ENCODE results near the gene AAR2.

AAR2 gene

DNA sequence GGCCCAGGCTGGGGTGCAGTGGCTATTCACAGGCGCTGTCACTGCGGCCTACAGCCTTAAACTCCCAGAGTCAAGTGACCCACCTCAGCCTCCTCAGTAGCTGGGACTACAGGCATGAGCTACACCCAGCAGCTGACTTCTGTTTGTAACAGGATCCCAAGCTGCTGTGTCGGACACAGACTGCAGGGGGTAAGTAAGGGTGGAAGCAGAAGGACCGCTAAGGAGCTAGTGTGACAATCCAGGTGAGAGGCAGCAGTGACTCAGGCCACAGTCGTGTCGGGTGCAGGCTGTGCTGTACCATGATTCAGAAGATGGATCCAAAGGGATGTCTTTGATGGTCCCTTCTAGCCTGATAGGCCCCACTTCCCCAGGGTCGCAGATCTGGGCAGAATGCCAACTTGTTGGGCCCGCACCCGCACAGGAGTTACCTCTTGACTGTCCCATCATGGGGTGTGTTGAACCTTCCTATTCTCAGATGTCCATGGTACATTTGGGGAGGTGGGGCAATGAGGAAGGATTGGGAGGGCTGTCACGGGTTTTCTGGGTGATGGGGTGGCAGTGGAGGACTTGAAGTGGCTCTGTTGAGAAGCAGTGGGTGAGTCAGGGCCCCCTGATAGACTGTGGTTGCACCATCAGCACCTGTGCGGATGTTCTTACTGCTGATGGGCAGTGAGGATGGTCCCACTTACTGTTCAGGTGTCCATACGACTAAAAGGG, 25.3 kb downstream of the AAR2 start:
- DNase-seq: no peak

DNA sequence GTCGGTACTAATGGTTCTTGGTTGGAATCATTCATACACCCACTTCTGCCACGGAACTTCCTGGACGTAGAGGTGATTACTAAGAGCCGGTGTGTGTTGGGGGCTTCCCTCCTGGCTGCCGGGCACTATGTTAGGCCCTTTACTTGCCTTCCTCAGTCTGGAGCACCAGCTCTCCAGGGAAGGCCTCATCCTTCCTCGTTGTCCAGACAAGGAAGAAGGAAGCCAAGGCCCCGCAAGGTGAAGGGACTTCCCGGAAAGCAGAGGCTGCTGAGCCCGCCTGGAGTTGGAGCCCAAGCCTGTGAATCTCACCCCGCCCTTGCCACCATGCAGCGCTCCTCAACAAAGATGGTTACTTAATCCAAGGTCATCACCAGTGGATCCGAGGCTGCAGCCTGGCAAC, 26.2 kb downstream of the AAR2 start:
- DNase-seq: no peak

DNA sequence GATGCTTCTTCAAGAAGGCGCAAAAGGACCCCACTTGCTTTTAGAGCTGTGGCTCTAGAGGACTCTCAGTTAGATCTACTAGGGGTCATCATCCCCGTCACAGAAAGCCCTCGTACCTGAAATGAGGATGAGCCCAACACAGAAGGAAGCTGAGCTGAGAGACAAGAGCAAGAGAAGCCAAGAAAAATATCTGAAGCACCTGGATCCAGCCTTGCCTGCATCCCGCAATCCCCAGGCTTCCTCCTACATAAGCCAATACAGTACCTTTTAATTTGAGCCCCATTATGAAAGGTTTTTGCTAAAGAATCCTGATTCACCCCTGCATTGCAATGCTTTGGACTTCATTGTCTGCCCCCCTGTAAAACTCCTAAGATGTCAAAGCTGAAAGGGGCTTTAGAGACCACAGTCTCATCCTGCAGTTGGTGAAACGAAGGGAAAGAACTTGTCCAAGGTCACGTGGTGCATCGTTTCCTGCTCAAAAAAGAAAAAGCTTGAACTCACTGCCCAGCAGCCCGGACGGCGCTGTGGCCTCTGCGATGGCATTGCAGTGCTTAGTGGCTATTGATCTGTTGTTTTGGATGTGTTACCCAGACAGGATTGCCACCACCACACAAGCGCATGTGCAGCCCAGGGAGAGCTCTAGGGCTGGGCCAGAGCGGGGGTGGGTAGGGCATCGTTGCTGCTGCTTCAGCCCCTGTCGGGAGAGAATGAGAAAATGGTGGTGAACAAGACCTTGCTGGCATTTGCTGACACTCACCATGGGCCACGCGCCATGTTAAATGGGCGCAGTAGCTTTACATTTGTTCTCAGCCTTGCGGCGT, 28.4 kb downstream of the AAR2 start:
- no peak for DNase-seq

DNA sequence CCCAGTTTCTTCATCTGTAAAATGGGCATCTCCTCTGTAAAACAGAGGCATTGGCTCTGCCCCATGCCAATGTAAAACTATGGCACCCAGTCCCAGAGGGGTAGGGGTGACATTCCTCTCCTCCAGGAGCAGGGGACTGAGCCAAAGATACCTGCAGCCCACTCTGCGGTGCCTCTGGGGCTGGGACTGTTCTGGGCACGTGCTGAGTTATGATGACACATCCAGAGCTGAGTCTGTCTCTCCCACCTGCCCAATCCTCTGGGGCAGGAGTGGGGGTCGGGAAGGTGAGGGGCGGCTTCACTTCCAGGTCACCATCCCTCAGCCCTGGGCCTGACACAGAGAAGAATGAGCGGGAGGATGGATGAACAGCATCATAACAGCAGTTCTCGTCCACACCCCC, 29.9 kb downstream of the AAR2 start:
- no peak for DNase-seq

DNA sequence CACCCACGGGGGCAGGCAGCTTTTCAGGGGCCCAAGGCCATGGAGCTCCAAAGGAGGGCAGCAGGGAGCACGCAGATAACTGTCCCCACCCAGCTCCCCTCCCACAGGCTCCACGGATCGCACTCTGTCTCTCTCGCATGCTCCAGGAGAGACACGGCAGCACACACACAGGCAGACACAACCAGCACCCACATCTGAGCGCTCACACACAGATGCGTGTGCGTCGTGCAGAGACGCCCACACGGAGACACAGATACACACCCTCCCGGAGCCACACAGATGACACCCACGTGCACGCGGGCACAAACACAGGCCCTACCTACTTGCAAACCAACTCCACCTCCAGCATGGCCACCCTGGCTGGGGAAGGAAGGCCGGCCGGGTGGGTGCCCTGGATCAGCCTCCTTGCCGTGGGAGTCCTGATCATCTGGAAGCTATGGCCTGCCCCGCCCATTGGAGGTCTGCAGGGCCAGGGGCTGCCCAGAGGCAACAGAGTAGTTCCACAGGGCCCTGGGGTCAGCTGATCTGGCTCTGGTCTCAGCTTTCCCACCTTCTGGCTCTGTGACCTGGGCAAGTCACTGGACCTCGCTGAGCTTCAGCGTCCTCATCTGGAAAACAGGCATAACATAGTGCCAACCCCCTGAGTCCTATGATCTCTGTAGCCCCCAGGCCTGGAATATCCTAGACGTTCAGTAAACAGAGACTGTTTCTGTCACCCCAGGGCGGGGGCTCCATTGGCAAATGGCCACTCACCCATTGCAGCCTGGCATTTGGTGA, 31.5 kb downstream of the AAR2 start:
- no peak for DNase-seq

DNA sequence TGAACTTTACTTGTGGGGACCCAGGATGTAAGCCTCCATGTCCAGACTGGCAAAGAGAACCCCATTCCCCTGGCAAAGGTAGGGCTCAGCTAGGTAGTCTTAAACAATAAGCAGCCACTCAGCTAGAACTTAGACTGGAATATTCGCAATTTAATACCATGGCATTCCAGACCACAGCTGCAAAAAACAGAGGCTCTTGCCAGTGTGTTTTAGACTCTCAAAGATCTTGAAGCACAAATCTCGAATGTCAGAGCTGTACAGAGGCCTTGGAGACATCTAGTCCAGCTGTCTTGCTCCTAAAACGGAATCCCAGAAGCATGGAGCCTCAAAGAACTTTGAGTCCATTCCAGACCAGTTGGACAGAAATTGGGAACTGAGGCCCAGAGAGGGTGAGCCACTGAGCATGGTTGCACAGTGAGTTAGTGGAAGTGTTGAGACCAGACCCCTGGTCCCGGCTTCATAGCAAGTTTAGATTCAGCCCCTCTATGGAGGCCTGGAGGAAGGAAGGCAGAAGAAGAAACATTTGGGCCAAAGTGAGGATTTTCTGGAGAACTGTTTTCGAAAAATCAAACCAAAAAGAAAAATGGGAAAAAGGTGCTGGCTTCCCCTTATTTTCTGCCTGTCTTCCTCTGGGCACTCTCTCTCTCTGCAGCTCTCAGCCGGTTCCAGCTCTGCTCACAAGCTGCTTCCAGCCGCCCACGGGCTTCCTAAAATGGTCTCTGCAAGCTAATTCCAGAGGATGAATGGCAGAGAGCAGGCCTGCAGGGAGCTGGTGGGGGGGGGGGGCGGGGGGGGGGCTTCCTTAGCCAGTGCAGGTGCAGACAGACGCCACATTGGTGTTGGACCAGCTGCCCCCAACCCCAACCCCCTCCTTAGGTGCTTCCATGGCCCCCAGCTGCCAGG, 32.4 kb downstream of the AAR2 start:
- DNase-seq: no peak

DNA sequence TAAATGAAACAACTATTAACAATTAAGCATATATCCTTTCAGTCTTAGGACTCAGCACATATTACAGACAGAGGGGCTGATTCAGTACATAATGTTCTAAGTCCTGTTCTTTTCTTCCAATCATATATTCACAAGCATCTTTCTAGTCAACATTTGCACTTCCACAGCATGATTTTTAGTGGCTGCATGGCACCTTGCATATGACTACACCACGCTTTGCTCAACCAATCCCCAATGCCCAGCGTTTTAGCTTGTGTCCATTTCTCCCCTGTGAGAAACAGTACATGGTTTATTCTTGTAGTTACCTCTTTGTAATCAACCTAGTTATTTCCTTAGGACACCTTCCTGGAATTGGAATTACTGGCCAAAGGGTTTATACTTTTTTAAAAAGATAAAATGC, 33.2 kb downstream of the AAR2 start:
- no peak for DNase-seq

DNA sequence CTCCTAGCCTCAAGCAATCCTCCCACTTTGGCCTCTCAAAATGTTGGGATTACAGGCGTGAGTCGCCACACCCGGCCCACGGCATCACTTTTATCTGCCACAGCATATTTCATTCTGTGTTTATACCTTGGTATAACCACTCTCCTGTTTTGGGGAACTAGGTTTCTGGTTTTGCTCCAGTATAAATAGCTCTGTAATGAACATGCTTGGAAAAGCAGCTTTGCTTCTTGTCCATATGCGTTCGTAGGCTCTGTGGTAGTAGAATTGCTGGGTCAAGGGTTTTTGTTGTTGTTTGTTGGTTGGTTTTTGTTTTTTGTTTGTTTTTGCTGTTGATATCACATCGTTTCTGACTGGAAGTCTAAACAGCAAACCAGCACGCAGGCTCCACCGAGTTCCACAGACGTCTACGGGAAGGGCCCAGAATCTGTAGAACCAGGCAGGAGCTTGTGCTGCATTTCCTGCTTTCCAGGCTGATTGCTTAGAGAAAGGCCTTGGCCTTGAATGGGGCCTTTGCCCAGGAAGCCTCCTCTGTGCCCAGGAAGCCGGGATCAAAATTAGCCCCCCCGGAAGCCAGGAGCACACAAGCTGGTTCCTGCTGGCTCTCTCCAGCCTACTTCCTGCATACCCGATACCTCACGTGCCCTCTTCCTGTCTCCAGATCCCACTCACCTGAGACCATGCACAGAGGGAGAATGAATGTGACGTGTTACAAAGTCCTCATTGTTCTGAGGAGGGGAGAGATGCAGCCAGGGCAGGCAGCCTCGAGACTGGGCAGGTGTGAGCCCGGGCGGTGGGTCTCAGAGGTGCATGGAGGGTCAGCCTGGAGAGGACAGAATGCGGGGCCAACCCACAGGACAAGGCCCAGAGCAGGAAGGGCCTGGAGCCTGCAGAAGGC, 34.7 kb downstream of the AAR2 start:
- DNase-seq: no peak

DNA sequence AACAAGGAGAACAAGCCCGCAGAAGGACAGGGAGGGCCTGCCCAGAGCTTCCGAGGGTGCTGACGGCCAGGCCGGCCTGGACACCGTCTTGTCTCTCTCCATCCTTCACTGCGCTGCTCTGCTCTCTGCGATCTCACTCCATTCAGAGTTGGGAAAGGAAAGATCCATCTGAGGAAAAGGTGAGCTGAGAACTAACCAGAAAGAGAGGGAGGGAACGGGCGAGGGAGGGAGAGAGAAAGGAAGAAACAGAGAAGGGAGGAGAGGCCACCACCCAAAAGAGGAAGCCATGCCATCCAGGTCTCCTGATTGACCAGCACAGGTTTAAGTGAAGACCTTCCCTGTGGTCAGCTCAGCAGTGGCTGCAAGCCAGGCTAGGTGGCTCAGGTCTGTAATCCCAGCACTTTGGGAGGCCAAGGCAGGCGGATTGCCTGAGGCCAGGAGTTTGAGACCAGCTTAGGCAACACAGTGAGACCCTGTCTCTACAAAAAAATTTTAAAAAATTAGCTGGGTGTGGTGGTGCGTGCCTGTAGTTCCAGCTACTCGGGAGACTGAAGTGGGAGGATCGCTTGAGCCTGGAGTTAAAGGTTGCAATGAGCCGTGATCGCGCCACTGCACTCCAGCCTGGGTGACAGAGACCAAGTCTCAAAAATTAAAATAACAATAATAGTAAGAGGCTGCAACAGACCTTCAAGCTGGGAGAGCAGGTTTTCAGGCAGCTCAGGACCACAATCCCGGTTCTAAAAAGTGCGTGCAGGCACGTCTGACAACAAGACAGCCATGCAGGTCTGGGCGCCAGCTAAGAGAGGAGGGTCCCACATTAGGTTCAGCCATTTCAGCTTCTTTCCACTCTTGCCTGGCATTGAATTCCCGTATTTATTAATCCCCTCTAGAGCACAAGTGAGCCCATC, 35.6 kb downstream of the AAR2 start:
- DNase-seq: no peak

DNA sequence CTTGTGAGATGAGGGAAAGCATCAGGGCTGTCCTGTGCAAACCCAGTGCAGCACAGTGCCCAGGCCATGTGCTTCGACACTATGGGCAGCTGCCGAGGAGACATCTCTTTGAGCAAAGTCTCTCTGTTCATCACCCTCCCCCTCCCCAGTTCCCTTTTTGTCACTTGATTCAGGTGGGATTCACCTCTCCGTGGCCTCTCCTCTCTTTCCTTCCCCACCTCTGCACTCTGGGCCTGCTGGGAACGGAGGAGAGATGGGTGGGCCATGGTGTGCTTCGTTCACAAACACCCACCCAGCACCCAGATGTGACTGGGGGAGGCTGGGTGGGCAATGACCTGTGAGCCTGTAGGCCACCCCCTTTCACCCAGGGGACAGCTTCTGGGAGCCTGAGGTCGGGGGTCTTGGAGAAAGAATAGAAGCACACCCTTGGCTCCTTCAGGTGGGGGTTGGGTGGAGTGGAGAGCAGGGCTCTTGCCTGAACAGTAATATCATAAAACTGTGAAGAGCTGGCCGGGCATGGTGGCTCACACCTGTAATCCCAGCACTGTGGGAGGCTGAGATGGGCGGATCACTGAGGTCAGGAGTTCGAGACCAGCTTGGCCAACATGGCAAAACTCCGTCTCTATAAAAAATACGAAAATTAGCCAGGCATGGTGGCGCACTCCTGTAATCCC, 36.4 kb downstream of the AAR2 start:
- DNase-seq: no peak

DNA sequence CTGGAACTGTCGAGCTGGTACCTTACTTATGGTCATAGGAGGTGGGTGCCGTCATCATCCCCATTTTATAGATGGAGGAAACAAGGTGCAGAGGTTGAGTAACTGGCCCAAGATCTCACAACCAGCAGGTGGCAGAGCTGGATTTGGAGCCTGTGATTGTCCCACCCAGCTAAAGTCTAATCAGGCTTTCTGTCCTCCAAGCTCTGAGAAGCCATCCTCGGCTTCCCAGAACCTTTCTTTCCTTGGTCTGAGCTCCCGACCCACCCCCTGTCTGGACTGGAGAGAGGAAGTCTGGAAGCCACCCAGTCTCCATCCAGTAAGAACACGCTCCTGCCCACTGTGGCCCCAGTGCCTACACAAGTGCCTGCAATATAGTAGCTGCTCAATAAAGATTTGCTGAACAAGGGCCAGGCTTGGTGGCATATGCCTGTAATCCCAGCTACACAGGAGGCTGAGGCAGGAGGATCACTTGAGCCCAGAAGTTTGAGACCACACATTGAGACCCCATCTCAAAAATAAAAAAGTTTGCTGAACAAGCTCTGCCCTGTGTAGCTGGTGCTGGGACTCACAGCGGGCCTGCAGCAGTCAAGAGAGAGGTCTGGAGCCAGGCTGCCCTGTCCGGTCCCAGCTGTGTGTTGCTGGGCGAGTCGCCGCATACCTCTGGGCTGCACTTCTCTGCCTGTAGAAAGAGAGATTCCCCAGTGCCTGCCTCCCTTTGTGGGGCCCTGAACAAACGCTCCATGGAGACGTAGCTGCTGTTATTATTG, 37.3 kb downstream of the AAR2 start:
- peak in 1 of 2 donors; percentile 16 for DNase-seq

DNA sequence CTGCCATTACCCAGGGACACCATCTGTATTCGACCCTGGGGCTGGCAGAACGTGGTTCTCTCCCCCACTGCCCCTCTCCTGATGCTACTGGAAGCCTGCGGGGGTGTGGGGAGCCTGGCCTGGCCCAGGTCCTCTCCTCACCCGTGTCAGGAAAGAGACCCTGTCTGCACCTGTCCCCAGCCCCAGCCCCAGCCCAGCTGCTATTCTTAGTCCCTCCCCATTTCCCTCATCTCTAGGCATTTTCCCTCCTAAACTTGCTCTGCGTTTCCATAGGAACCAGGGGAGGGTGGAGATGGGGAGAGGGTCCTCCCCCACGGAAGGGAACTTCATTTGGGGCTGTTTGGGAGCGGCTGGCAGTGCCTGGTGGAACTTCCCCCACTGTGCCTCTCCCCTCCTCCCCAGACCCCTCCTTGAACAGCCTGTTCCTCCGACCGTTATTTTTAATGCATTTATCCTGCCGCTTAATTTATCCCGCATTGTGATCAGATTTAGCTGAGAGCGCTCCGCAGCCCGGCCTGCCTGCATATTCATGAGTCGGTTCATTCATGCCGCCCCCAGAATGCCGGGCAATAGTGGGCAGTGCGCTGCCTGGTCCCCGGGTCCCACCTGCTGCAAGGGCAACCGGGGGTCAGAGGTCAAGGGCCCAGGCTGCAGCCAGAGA, 38.0 kb downstream of the AAR2 start:
- DNase-seq: no peak

DNA sequence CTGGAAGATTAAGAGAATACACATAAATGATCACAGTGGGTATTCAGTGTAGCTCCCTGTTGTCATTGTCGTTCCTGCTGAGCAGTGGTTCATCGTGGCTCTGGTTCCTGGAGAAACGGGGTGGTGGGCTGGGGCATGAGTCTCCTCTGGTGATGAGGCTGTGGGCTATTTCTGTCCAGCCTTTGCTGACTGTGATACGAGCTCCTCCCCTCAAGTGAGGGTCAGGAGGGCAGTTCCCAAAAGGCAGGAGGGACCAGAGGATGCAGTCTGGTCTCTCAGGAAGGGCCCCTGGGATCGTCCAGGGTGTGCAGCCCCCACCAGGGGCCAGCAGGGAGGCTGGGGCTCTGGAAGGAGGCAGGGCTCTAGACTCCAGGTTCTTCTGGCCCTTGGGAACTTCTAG, 38.7 kb downstream of the AAR2 start:
- DNase-seq: no peak

DNA sequence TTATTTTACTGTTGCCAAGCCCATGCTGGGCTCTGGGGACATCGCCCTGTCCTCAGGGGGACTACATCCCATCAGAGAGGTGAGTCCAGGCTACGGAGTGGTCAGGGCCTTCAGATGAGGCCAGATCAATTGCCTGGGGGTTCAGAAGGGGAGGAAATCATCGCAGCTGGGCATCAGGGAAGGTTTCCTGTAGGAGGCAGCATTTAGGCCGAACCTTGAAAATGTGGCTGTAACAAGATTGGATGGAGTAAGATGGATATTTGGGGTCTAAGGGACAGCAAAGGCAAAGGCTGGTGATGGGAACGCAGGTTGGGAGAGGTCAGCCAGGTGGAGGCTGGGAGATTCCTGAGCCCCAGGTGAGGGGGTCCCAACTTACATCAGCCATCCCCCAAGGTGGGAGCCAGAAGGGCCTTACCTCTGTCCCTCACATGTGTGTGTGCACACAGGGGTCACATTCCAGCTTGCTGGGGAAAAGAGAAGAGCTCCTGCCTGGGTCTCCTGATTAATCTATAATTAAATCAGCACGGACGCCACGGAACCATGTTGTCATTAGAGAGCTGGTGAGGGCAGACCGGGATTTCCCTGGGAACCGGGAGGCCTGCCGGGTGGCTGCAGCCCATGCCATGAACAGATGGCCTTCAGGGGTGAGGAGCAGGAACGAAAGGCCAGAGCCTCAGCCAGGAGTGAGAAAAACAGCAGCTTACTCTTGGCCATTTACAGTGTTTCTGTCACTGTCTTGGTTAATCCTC, 39.3 kb downstream of the AAR2 start:
- no peak for DNase-seq

DNA sequence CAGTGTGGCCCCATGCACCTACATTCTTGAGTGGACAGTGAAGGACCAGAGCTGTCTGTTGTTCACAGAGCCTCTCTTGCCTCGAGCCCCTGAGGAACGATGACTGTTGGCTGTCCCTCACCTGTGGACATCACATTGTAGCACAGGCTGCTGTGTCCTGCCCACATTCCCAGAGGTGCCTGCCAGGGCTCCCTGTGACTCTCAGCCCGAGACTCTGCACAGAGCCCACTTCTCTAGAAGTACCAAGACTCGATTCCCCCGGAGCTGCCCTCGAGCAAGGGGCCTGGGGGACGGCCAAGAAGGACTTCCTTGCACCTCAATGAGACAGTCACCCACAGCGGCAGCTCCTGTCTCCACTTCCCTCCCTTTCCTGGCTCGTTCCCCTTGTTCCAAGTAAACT, 41.3 kb downstream of the AAR2 start:
- no peak for DNase-seq

DNA sequence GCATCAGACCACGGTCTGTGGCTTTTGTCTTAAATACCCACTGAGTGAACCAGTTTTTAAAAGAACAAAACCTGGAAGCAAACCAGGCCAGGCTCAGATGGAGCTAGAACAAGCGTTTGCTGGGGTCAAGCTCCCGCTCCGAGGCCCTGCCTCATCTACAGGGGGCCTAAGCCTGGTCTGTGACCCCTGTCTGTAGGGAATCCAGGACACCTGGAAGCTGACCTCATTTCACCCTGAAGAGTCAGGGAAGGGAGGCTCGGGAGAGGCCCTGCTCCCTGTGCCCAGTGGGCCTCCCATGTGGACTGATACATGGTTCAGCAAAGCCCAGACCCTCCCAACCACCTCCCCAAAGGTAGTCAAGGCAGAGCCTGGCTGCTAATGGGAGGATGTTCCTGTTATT, 43.1 kb downstream of the AAR2 start:
- no peak for DNase-seq

DNA sequence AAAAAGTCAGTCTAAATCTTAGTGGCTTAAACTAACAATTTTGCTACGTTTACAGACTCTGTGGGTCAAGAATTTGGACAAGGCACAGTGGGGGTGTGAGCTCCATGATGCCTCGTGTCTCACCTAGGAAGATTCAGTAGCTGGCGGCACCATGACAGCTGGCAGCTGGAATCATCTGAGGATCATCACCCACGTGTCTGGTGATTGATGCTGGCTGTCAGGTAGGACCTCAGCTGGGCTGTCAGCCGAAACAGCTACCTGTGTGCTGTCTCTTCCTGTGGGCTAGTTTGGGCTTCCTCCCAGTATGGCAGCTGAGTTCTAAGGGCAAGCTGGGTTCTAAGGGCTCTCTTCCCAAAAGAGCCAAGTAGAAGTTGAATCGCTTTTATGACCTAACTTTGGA, 43.5 kb downstream of the AAR2 start:
- no peak for DNase-seq
